Spleen (tissue), 7 donors: ENCODE measurements around the gene NGLY1.

ENCODE experiments used
- POLR2A ChIP-seq, 3 donors: fragments of 450-650 bp; IDR thresholded peaks; one replicate each; pipeline ENCODE4 v1.5.1; 2017; ENCODE audit warnings: antibody characterized with exemption in 3 of 3, mild to moderate bottlenecking in 1 of 3
- POLR2AphosphoS5 ChIP-seq, 3 donors: sonication (generic); formaldehyde crosslinking; IDR thresholded peaks; one replicate each; pipeline ENCODE4 v1.5.1; 2017; ENCODE audit warnings: antibody characterized with exemption in 3 of 3
- TF ChIP-seq, protein P1 (sequence below), 11 experiments: fragments of 200-600 bp in 7 of 11; fragments of 450-650 bp in 4 of 11; sonication (generic) in 4 of 11; IDR thresholded peaks in 8 of 11; conservative IDR thresholded peaks in 3 of 11; 1 replicate in 7 of 11; 2 replicates in 4 of 11; pipeline versions ENCODE4 v1.4.0 to v1.8.0; 2016 to 2021; ENCODE audit warnings: antibody characterized with exemption in 11 of 11, inconsistent platforms in 4 of 11, mild to moderate bottlenecking in 1 of 11
- donor health status: DM: no; HTN: no; CAD: no; lungs with moderate emphysema.
- donor health status: DM: no; HTN: no; CAD: no.
- donor health status: DM: no; HTN: no; CAD: no.

DNA sequence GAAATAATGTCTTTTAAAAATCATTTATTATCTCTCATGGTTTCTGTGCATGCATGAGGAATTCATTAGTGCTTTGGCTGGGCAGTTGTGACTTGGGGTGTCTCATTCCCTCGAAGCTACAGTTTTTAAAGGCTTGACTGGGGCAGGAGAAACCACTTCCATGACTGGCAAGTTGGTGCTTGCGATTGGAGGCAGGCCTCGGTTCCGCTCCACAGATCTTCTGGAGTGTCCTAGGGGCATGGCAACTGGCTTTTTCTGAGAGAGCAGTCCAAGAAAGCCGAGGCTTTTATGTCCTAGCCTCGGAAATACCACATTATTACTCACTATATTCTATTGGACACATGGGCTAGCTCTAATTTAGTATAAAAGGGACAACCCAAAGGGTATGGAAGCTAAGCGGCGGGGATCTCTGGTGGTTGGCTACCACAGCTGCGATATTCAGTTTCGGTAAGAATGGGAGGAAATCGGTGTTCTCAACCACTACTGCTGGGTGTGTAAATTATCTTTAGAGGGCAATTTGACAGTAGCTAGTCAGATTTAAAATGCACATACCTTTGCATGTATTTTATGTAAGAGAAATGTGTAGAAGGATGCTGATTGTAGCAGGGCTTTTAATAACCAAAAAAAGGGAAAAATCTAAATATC lies 69.8 kb downstream of the NGLY1 start:
- TF ChIP-seq, protein P1, sequence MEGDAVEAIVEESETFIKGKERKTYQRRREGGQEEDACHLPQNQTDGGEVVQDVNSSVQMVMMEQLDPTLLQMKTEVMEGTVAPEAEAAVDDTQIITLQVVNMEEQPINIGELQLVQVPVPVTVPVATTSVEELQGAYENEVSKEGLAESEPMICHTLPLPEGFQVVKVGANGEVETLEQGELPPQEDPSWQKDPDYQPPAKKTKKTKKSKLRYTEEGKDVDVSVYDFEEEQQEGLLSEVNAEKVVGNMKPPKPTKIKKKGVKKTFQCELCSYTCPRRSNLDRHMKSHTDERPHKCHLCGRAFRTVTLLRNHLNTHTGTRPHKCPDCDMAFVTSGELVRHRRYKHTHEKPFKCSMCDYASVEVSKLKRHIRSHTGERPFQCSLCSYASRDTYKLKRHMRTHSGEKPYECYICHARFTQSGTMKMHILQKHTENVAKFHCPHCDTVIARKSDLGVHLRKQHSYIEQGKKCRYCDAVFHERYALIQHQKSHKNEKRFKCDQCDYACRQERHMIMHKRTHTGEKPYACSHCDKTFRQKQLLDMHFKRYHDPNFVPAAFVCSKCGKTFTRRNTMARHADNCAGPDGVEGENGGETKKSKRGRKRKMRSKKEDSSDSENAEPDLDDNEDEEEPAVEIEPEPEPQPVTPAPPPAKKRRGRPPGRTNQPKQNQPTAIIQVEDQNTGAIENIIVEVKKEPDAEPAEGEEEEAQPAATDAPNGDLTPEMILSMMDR (IDR thresholded peaks at IDR 0.05 in 8 of 11, conservative IDR thresholded peaks at IDR 0.05 in 3 of 11) = no peak
- TF ChIP-seq POLR2AphosphoS5 (IDR thresholded peaks at IDR 0.05) = no peak
- TF ChIP-seq POLR2A (IDR thresholded peaks at IDR 0.05) = no peak
